ENCODE data around the gene HNRNPH1. TPM values are rescaled to one million over a fixed set of nuclear protein-coding genes. Genes with fewer than 3 reads are reported as not detected.
"Not testable (repeated sequence)": the region's sequence is repeated elsewhere in the genome, so short reads cannot be mapped to it uniquely, and the experiment has no call there.

The HNRNPH1 gene
- total and polyA plus RNA-seq, 4 donors: 480 to 772 (median 597) TPM

DNA sequence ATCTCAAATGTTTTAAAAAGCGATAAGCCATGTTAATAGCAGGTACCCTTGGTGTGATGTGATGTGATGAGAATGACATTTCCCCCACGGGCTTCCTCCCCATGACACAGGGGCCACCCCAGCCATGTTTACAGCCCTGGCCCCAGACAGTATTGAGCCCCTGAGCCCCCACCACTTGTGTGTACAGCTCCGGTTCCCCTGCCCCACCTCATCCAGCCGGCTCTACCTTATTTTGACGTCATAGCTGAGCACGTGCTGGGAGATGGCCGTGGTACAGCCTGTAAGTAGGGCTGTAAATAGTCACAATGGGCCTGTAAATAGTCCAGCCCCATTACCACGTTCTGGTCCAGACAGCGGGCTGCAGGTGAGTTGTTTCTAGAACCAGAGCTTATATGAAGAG is 24.9 kb upstream of the HNRNPH1 start:
- Histone ChIP-seq H3K9me3 (ENCODE audit: control insufficient read depth, insufficient read depth, low read length) (no peaks in the 10 kb centered on the region), H3K27ac (ENCODE audit: low read depth, low read length) (no peak overlapping the region), H3K36me3 (ENCODE audit: control insufficient read depth, insufficient read depth, low read length) (no peaks in the 10 kb centered on the region), H3K4me3 (ENCODE audit: low read depth, low read length) (no peak overlapping the region), H3K27me3 (ENCODE audit: control insufficient read depth, insufficient read depth, low read length) (no peaks in the 10 kb centered on the region), H3K4me1 (ENCODE audit: control insufficient read depth, insufficient read depth, low read length) (no peaks in the 10 kb centered on the region)
- DNase-seq (ENCODE audit: low read depth in 4 of 6, low spot score in 6 of 6): no peak
- 64% methylated on average over 4 of the region's 9 CpGs for WGBS (ENCODE audit: insufficient coverage)

DNA sequence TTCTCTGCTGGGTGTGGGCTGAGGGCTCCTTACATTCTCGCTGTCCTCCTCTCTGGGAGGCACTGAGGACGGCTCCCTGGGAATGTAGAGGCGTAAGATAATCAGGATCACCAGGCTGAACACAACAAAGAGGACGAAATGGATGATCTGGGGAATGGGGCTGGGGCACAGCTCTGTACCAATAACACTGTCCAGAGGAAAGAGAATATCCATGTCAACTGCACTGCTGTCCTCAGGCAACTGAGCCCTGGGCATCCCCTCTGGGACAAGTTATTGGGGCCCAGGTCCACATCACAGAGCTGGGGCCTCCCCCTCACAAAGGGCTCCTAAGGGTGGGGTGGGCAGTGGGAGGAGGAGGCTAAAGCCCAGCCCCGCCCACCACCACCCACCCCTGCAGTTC is 21.3 kb upstream of the HNRNPH1 start:
- not testable (repeated sequence) for H3K9me3 ChIP-seq (ENCODE audit: control insufficient read depth, insufficient read depth, low read length); H3K36me3 ChIP-seq (ENCODE audit: control insufficient read depth, insufficient read depth, low read length); DNase-seq (ENCODE audit: low read depth in 4 of 6, low spot score in 6 of 6); H3K4me1 ChIP-seq (ENCODE audit: control insufficient read depth, insufficient read depth, low read length); H3K27ac ChIP-seq (ENCODE audit: low read depth, low read length); H3K27me3 ChIP-seq (ENCODE audit: control insufficient read depth, insufficient read depth, low read length); H3K4me3 ChIP-seq (ENCODE audit: low read depth, low read length)
- WGBS (ENCODE audit: insufficient coverage): 58% methylated on average over 4 of the region's 5 CpGs

DNA sequence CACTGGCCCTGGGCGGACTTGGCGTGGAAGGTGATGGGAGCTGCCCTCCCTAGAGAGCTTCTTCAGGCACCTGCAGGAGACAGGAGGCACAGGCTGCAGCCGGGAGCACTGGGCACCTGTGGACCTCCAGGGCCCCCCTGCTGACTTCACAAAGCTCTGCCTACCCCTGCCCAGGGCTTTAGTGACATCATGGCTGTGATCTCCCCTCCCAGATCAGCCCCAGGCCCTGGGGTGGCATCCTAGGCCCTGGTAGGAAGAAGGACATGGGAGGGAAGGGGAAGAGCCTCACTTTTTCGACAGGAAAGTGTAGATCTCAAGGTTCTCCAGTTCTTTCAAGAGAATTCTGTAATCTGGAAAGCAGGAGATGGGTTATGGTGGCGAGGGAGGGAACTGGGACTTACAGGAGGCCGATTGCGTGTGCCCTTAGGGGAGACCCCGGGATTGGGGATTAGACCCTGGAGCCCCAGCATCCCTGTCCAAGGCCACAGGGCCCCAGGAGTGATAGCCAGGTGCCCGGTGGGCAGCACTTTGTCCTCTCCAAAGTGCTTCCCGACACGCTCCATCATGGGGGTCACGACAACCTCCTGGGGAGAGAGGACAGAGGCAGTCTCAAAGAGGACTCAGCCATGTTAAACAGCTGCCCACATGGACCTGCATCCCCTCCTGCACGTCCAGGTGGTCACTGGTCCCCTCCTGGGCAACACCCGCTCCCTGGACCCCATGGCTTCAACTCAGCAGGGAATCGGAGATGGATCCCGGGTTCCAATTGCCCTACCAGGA is 19.9 kb upstream of the HNRNPH1 start:
- WGBS (ENCODE audit: insufficient coverage): 83% methylated on average over 11 of the region's 16 CpGs
- H3K4me1 ChIP-seq (ENCODE audit: control insufficient read depth, insufficient read depth, low read length); H3K9me3 ChIP-seq (ENCODE audit: control insufficient read depth, insufficient read depth, low read length); H3K36me3 ChIP-seq (ENCODE audit: control insufficient read depth, insufficient read depth, low read length); H3K27ac ChIP-seq (ENCODE audit: low read depth, low read length); H3K27me3 ChIP-seq (ENCODE audit: control insufficient read depth, insufficient read depth, low read length); DNase-seq (ENCODE audit: low read depth in 4 of 6, low spot score in 6 of 6); H3K4me3 ChIP-seq (ENCODE audit: low read depth, low read length): not testable (repeated sequence)

DNA sequence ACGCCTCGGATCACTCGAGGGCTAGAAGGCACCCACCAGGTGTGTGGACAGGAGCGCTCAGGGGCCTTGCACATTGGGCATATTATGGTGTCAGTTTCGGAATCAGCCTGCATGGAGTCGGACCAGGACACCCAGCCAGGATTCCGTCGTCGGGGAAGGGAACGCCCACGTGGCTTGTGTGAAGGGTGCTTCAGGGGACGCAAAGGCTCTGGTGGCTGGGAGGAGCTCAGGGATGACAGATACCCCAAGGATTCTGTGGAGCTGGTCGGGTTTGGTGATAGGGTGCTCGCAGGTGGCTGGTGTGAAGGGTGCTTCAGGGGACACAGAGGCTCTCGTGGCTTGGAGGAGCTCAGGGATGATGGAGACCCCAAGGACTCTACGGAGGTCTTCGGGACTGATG is 19.2 kb upstream of the HNRNPH1 start:
- H3K4me1 ChIP-seq (ENCODE audit: control insufficient read depth, insufficient read depth, low read length); H3K4me3 ChIP-seq (ENCODE audit: low read depth, low read length); H3K36me3 ChIP-seq (ENCODE audit: control insufficient read depth, insufficient read depth, low read length); DNase-seq (ENCODE audit: low read depth in 4 of 6, low spot score in 6 of 6); H3K27me3 ChIP-seq (ENCODE audit: control insufficient read depth, insufficient read depth, low read length); H3K27ac ChIP-seq (ENCODE audit: low read depth, low read length); H3K9me3 ChIP-seq (ENCODE audit: control insufficient read depth, insufficient read depth, low read length): not testable (repeated sequence)
- WGBS (ENCODE audit: insufficient coverage): 88% methylated on average over 11 of the region's 17 CpGs

DNA sequence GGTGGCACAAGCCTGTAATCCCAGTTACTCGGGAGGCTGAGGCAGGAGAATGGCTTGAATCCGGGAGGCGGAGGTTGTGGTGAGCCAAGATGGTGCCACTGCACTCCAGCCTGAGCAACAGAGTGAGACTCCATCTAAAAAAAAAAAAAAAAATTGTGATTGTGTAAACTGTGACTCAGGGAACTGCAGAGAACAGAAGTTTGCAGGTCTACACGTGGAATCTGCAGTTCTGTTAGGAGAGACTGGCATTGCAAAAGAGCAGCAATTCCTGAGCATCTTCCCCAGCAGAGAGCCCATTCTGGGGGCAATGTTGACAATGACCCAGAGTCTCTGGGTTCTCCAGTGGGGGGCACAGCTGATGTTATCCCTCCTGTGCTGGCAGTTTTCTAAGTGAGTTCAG is 18.3 kb upstream of the HNRNPH1 start:
- not testable (repeated sequence) for H3K4me3 ChIP-seq (ENCODE audit: low read depth, low read length); DNase-seq (ENCODE audit: low read depth in 4 of 6, low spot score in 6 of 6); H3K36me3 ChIP-seq (ENCODE audit: control insufficient read depth, insufficient read depth, low read length); H3K9me3 ChIP-seq (ENCODE audit: control insufficient read depth, insufficient read depth, low read length); H3K27ac ChIP-seq (ENCODE audit: low read depth, low read length); H3K27me3 ChIP-seq (ENCODE audit: control insufficient read depth, insufficient read depth, low read length); H3K4me1 ChIP-seq (ENCODE audit: control insufficient read depth, insufficient read depth, low read length)
- WGBS (ENCODE audit: insufficient coverage): no CpG with 5 or more reads among the region's 4 CpGs

DNA sequence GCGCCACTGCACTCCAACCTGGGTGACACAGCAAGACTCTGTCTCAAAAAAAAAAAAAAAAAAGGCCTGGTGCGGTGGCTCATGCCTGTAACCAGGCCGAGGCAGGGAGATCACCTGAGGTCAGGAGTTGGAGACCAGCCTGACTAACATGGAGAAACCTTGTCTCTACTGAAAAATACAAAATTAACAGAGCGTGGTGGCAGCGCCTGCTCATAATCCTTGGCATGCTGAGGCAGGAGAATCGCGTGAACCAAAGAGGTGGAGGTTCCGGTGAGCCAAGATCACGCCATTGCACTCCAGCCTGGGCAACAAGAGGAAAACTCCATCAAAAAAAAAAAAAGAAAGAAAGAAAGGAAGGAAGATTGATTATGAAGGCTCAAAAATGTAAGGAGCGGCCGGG is 15.8 kb upstream of the HNRNPH1 start:
- not testable (repeated sequence) for DNase-seq (ENCODE audit: low read depth in 4 of 6, low spot score in 6 of 6); H3K9me3 ChIP-seq (ENCODE audit: control insufficient read depth, insufficient read depth, low read length); H3K27me3 ChIP-seq (ENCODE audit: control insufficient read depth, insufficient read depth, low read length); H3K4me1 ChIP-seq (ENCODE audit: control insufficient read depth, insufficient read depth, low read length); H3K36me3 ChIP-seq (ENCODE audit: control insufficient read depth, insufficient read depth, low read length); H3K4me3 ChIP-seq (ENCODE audit: low read depth, low read length); H3K27ac ChIP-seq (ENCODE audit: low read depth, low read length)
- WGBS (ENCODE audit: insufficient coverage): 100% methylated on average over 3 of the region's 11 CpGs

DNA sequence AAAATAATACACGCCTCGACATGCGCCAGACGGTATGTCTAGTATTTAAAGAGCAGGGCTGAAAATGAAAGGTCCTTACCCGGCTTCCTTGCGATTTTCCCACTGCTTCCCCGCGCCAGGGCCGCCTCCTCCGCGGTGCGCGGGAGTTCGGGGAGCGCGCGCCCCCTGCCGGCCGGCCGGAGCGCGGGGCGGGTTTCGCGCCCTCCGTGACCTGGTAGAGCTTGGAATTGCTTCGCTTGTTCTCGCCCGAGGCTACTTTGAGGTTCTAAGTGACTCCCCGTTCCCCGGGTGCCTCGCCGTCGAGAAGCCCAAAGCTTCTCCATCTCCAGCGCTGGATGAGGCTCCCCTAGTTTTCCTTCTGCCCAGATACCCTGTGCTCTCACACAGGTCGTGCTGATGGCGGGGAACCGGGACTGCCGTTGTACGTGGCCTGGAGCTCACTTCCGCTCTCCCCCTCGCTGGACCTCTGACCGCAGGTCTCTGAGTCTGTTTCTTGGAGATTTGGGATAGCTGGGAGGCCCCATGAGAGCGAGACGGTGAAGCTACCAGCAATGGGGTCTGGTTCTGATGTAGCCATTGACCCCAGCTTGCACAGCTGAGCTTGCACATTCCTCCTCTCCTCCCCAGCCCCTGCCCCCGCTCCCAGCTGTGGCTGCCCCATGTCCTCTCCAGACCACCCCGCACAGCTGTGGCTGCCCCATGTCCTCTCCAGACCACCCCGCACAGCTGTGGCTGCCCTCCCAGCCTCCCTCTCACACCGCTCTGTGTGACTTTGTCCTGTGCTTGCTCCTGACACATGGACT is 11.1 kb upstream of the HNRNPH1 start:
- not testable (repeated sequence) for H3K27ac ChIP-seq (ENCODE audit: low read depth, low read length); DNase-seq (ENCODE audit: low read depth in 4 of 6, low spot score in 6 of 6); H3K4me3 ChIP-seq (ENCODE audit: low read depth, low read length); H3K4me1 ChIP-seq (ENCODE audit: control insufficient read depth, insufficient read depth, low read length); H3K27me3 ChIP-seq (ENCODE audit: control insufficient read depth, insufficient read depth, low read length); H3K9me3 ChIP-seq (ENCODE audit: control insufficient read depth, insufficient read depth, low read length); H3K36me3 ChIP-seq (ENCODE audit: control insufficient read depth, insufficient read depth, low read length)
- WGBS (ENCODE audit: insufficient coverage): no CpG with 5 or more reads among the region's 49 CpGs

DNA sequence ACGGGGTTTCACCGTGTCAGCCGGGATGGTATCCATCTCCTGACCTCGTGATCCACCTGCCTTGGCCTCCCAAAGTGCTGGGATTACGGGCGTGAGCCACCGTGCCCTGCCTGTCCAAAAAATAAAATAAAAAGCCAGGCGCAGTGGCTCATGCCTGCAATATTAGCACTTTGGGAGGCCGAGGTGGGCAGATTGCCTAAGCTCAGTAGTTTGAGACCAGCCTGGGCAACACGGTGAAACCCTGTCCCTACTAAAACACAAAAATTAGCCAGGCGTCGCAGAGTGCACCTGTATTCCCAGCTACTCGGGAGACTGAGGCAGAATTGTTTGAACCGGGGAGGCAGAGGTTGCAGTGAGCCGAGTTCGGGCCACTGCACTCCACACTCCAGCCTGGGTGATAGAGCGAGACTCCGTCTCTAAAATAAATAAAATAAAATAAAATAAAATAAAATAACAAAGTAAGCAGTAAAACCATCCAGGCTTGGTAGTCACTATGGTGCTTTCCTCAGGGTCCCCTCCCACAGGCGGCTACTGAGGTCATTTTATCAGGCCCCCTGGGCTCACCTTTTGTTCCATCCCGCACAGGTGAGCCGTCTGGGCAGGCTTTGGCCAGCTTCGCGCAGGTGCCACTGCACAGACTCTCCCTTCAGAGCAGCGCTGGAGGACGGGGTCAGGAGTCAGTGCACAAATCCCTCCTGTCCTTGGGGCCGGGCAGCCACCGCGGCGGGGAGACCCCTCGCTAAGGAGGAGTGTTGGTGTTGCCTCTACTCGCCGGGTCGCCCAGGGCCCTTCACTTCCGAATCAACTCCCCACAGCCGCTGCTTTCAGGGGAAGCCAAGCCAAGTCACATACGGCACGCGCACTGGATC is 10.3 kb upstream of the HNRNPH1 start:
- WGBS (ENCODE audit: insufficient coverage): 95% methylated on average over 7 of the region's 38 CpGs
- H3K9me3 ChIP-seq (ENCODE audit: control insufficient read depth, insufficient read depth, low read length); H3K27me3 ChIP-seq (ENCODE audit: control insufficient read depth, insufficient read depth, low read length); H3K36me3 ChIP-seq (ENCODE audit: control insufficient read depth, insufficient read depth, low read length); H3K4me1 ChIP-seq (ENCODE audit: control insufficient read depth, insufficient read depth, low read length); H3K27ac ChIP-seq (ENCODE audit: low read depth, low read length); DNase-seq (ENCODE audit: low read depth in 4 of 6, low spot score in 6 of 6): not testable (repeated sequence)
- peak overlapping the region; percentile 26 for H3K4me3 ChIP-seq (ENCODE audit: low read depth, low read length)

DNA sequence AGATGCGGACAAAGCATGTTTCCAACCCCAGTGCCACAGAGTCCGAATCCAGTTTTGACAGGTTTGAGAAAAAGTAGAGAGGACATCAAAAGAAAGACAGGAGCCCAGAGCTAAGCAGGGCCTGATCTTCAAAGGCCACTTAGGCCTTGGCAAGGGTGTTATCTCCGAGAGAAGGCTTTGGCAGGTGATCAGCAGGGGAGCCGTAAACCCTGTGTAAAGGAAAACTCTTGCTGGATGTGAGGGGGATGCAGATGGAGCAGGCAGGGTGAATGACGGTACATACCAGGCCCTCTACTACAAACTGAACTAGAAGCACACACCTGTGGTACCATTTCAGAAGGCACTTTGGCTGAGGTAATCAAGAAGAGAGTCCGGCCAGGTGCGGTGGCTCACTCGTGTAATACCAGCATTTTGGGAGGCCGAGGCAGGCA is 1.4 kb upstream of the HNRNPH1 start:
- Histone ChIP-seq H3K36me3 (ENCODE audit: control insufficient read depth, insufficient read depth, low read length) (peaks cover 11% of the 10 kb centered on the region), H3K4me3 (ENCODE audit: low read depth, low read length) (peak overlapping the region; percentile 99), H3K9me3 (ENCODE audit: control insufficient read depth, insufficient read depth, low read length) (no peaks in the 10 kb centered on the region), H3K27ac (ENCODE audit: low read depth, low read length) (peak overlapping the region; percentile 99), H3K27me3 (ENCODE audit: control insufficient read depth, insufficient read depth, low read length) (no peaks in the 10 kb centered on the region), H3K4me1 (ENCODE audit: control insufficient read depth, insufficient read depth, low read length) (peaks cover 14% of the 10 kb centered on the region)
- 72% methylated on average over 3 of the region's 9 CpGs for WGBS (ENCODE audit: insufficient coverage)
- DNase-seq (ENCODE audit: low read depth in 4 of 6, low spot score in 6 of 6): peak in 1 of 6 donors; percentile 38
